HepG2 (cell line): Measurements from ENCODE around the gene KAT6B. TPM values are rescaled to one million over a fixed set of nuclear protein-coding genes. Genes with fewer than 3 reads are reported as not detected.

ENCODE experiments used
- ATAC-seq: fragments of 200-7000 bp; cut with Tn5 transposase; 3 replicates; pipeline ENCODE4 v1.9.1; 2020; ENCODE audit warnings: mild to moderate bottlenecking, moderate library complexity
- BruUV-seq: library from RNA; stranded (reverse); fragments of 400-500 nt; replicated peaks from 2 replicates; lab custom pipeline; 2021; lab: Mats Ljungman, UMichigan
- CTCF ChIA-PET: fragments of 300-600 bp; formaldehyde crosslinking; extraction: SDS; loops from one replicate; lab custom pipeline; 2021; ENCODE audit warnings: low total read pairs, inconsistent platforms, low intra/inter-chr PET ratio; lab: Yijun Ruan, JAX
- POLR2A ChIA-PET: fragments of 350-600 bp; sonication (Branson Sonifier 250); formaldehyde crosslinking; loops from one replicate; lab custom pipeline; 2020; ENCODE audit warnings: antibody characterized with exemption, inconsistent platforms; lab: Yijun Ruan, JAX
- DNase-seq: peaks from one replicate; pipeline ENCODE4 v3.0.0-alpha.2; 2015; ENCODE audit warnings: low spot score
- FAIRE-seq: peaks from 3 replicates; lab custom pipeline; 2011; peaks lifted over from hg19 to GRCh38; lab: Jason Lieb, UNC
- H2AFZ ChIP-seq: one replicate; pipeline ENCODE4 v1.6.1; 2011; ENCODE audit warnings: low read length, inconsistent platforms
- H3K27ac ChIP-seq: fragments of 300-600 bp; 3 replicates; pipeline ENCODE4 v1.8.0; 2011; ENCODE audit warnings: mixed run types, mild to moderate bottlenecking, mixed read lengths, low read length, inconsistent platforms; ENCODE audit not compliant: insufficient read depth; ENCODE audit errors: extremely low read length
- H3K27me3 ChIP-seq, 2 experiments: fragments of 200-600 bp in 1 of 2; 2 replicates in 1 of 2; 3 replicates in 1 of 2; pipeline versions ENCODE4 v1.6.0 to v1.8.0; 2011; ENCODE audit warnings: low read length in 2 of 2, mild to moderate bottlenecking in 2 of 2, moderate library complexity in 2 of 2, inconsistent platforms in 1 of 2; ENCODE audit not compliant: insufficient read depth in 2 of 2, control insufficient read depth in 1 of 2
- H3K36me3 ChIP-seq, 2 experiments: fragments of 200-600 bp in 1 of 2; replicated peaks in 1 of 2; 2 replicates in 1 of 2; 3 replicates in 1 of 2; pipeline versions ENCODE4 v1.5.1 to v1.8.0; 2011; ENCODE audit warnings: low read length in 2 of 2, inconsistent platforms in 1 of 2; ENCODE audit not compliant: insufficient read depth in 2 of 2, control insufficient read depth in 1 of 2
- H3K4me1 ChIP-seq: 2 replicates; pipeline ENCODE4 v1.5.1; 2012; ENCODE audit warnings: low read length, inconsistent platforms; ENCODE audit not compliant: insufficient read depth
- H3K4me2 ChIP-seq: 2 replicates; pipeline ENCODE4 v1.6.0; 2011; ENCODE audit warnings: low read depth, low read length, inconsistent platforms
- H3K4me3 ChIP-seq, 3 experiments: fragments of 200-600 bp in 1 of 3; sonication (generic), shearing (Covaris generic) in 1 of 3; replicated peaks in 1 of 3; 2 replicates each; pipeline ENCODE4 v1.5.1; 2011 to 2016; ENCODE audit warnings: low read length in 3 of 3, inconsistent platforms in 2 of 3, low read depth in 2 of 3, mild to moderate bottlenecking in 2 of 3, control low read depth in 1 of 3, mixed read lengths in 1 of 3; ENCODE audit not compliant: insufficient read depth in 1 of 3
- H3K79me2 ChIP-seq: one replicate; pipeline ENCODE4 v1.6.1; 2011; ENCODE audit warnings: low read length, inconsistent platforms; ENCODE audit not compliant: insufficient read depth
- H3K9ac ChIP-seq: 2 replicates; pipeline ENCODE4 v1.6.0; 2011; ENCODE audit warnings: mild to moderate bottlenecking, low read depth, low read length, inconsistent platforms; ENCODE audit not compliant: insufficient read depth
- H3K9me3 ChIP-seq: 2 replicates; pipeline ENCODE4 v1.5.1; 2012; ENCODE audit warnings: mild to moderate bottlenecking, low read length
- H4K20me1 ChIP-seq: 2 replicates; pipeline ENCODE4 v1.6.0; 2011; ENCODE audit warnings: inconsistent platforms, mild to moderate bottlenecking, low read length, moderate library complexity; ENCODE audit not compliant: insufficient read depth
- ADNP ChIP-seq: sonication (generic); formaldehyde crosslinking; IDR thresholded peaks from 2 replicates; pipeline ENCODE4 v1.4.0; 2020; ENCODE audit warnings: missing genetic modification reagents
- EZH2 ChIP-seq: conservative IDR thresholded peaks from 2 replicates; pipeline ENCODE4 v1.6.1; 2012; ENCODE audit warnings: mild to moderate bottlenecking, low read depth, low read length, moderate library complexity
- POLR2AphosphoS2 ChIP-seq: IDR thresholded peaks from 2 replicates; pipeline ENCODE4 v1.6.1; 2011; ENCODE audit warnings: low read depth, low read length, improper control_type of control experiment
- RBAK ChIP-seq: sonication (generic); formaldehyde crosslinking; IDR thresholded peaks from 2 replicates; pipeline ENCODE4 v1.5.1; 2020; ENCODE audit warnings: mild to moderate bottlenecking, missing genetic modification reagents
- SALL2 ChIP-seq: sonication (generic); formaldehyde crosslinking; IDR thresholded peaks from 2 replicates; pipeline ENCODE4 v1.8.1; 2023; ENCODE audit warnings: mild to moderate bottlenecking, missing genetic modification reagents, inconsistent platforms
- YEATS2 ChIP-seq: sonication (generic); formaldehyde crosslinking; IDR thresholded peaks from 2 replicates; pipeline ENCODE4 v1.4.0; 2020; ENCODE audit warnings: missing genetic modification reagents, borderline replicate concordance
- ZBTB42 ChIP-seq: sonication (generic); formaldehyde crosslinking; IDR thresholded peaks from 2 replicates; pipeline ENCODE4 v1.5.0; 2020; ENCODE audit warnings: mild to moderate bottlenecking, missing genetic modification reagents
- ZNF10 ChIP-seq: sonication (generic); formaldehyde crosslinking; IDR thresholded peaks from 2 replicates; pipeline ENCODE4 v1.4.0; 2020; ENCODE audit warnings: mild to moderate bottlenecking, low read depth, missing genetic modification reagents, borderline replicate concordance
- ZNF205 ChIP-seq: IDR thresholded peaks from 2 replicates; pipeline ENCODE4 v1.6.1; 2018; ENCODE audit warnings: missing biosample characterization, missing genetic modification reagents
- ZNF563 ChIP-seq: sonication (generic); formaldehyde crosslinking; IDR thresholded peaks from 2 replicates; pipeline ENCODE4 v1.8.0; 2022; ENCODE audit warnings: mild to moderate bottlenecking, moderate library complexity, missing genetic modification reagents
- ZNF788 ChIP-seq: sonication (generic); formaldehyde crosslinking; IDR thresholded peaks from 2 replicates; pipeline ENCODE4 v1.5.0; 2020; ENCODE audit warnings: mild to moderate bottlenecking, missing genetic modification reagents, borderline replicate concordance
- ZNF879 ChIP-seq: sonication (generic); formaldehyde crosslinking; IDR thresholded peaks from 2 replicates; pipeline ENCODE4 v1.8.1; 2023; ENCODE audit warnings: missing genetic modification reagents
- WGBS: methylation state at CpG from one replicate; pipeline ENCODE4 v1.1.6; 2017; ENCODE audit warnings: low lambda C conversion rate; 5-methylcytosine and 5-hydroxymethylcytosine counted together
- in situ Hi-C: cut with HindIII; loops from 2 replicates; pipeline ENCODE4 v1.10.0; 2017; ENCODE audit warnings: low pct_unique_long_range_greater_than_20kb; ENCODE audit not compliant: extremely low pct_ligation_motif_present
- intact Hi-C: fragments of 100-400 bp; cut with micrococcal nuclease; formaldehyde crosslinking; loops from one replicate; pipeline ENCODE4 v1.10.0; 2022; ENCODE audit not compliant: unreplicated experiment
- polyA plus RNA-seq, 8 experiments: library from polyadenylated mRNA; depleted of rRNA in 3 of 8; stranded (reverse) in 7 of 8; unstranded in 1 of 8; fragments of >200 nt; fragmentation: Illumina TruSeq in 4 of 8; extraction: Trizol in 4 of 8; gene quantifications; 2 replicates each; pipeline versions ENCODE4 v1.2.1 to v1.2.3, GENCODE V29; 2011 to 2016; ENCODE audit warnings: low read depth in 4 of 8, missing spikeins in 1 of 8, mixed read lengths in 1 of 8; ENCODE audit not compliant: insufficient read depth in 1 of 8
- total RNA-seq, 5 experiments: library from RNA; depleted of rRNA; stranded (reverse); fragments of >200 nt; fragmentation: Illumina TruSeq; extraction: Trizol; gene quantifications; 2 replicates each; pipeline ENCODE4 v1.2.3, GENCODE V29; 2016; ENCODE audit warnings: low read depth in 1 of 5
- TF ChIP-seq, protein P1 (sequence below): sonication (generic); formaldehyde crosslinking; IDR thresholded peaks from 2 replicates; pipeline ENCODE4 v1.5.0; 2020; ENCODE audit warnings: mild to moderate bottlenecking, missing genetic modification reagents
- TF ChIP-seq, protein P2 (sequence below): sonication (generic); formaldehyde crosslinking; IDR thresholded peaks from 2 replicates; pipeline ENCODE4 v1.5.1; 2020; ENCODE audit warnings: mild to moderate bottlenecking, missing genetic modification reagents, borderline replicate concordance

KAT6B gene
- total and polyA plus RNA-seq, 2 of the 13 experiments (the other 11 are each of a cell fraction or from before 2014, with no cell fraction given) = 3.0 to 9.5 TPM

DNA sequence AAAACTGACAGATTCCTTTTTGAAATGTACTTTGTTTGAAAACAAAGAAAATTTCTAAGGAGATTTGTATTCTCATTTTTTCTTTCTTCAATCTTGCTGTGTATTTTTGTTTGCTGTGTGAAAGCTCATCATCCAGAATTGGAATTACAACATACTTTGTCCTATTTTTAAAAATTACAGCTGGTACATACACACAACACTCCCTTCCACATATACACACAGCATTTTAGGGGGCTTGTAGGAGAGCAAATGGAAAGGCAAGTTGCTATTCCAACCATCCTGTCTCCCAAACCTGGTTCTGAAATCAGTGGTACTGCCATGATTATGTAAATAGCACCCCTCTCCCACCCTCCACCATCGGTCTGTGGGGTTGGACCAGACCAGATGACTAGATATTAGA, 184.0 kb downstream of the KAT6B start:
- Histone ChIP-seq H4K20me1 (no peaks in the 10 kb centered on the region), H3K36me3 (no peaks in the 10 kb centered on the region; a peak in 1 of 5 replicates), H3K4me3 (no peak overlapping the region), H3K4me2 (no peak overlapping the region), H3K9me3 (no peaks in the 10 kb centered on the region), H2AFZ (no peak overlapping the region), H3K27ac (no peak overlapping the region), H3K27me3 (no peaks in the 10 kb centered on the region), H3K4me1 (no peaks in the 10 kb centered on the region), H3K9ac (no peak overlapping the region), H3K79me2 (no peaks in the 10 kb centered on the region)
- ATAC-seq (no peak), DNase-seq (no peak), FAIRE-seq (no peak)
- in situ Hi-C loops = no loop called here
- 91% methylated on average over 1 of the region's 1 CpG for WGBS
- CTCF ChIA-PET = no interaction called here
- intact Hi-C loops = no loop called here
- BruUV-seq = no TSS peak
- POLR2A ChIA-PET = no interaction called here
- TF ChIP-seq, protein P1, sequence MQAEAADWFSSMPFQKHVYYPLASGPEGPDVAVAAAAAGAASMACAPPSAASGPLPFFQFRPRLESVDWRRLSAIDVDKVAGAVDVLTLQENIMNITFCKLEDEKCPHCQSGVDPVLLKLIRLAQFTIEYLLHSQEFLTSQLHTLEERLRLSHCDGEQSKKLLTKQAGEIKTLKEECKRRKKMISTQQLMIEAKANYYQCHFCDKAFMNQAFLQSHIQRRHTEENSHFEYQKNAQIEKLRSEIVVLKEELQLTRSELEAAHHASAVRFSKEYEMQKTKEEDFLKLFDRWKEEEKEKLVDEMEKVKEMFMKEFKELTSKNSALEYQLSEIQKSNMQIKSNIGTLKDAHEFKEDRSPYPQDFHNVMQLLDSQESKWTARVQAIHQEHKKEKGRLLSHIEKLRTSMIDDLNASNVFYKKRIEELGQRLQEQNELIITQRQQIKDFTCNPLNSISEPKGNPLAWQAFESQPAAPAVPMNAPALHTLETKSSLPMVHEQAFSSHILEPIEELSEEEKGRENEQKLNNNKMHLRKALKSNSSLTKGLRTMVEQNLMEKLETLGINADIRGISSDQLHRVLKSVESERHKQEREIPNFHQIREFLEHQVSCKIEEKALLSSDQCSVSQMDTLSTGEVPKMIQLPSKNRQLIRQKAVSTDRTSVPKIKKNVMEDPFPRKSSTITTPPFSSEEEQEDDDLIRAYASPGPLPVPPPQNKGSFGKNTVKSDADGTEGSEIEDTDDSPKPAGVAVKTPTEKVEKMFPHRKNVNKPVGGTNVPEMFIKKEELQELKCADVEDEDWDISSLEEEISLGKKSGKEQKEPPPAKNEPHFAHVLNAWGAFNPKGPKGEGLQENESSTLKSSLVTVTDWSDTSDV = no peak
- TF ChIP-seq ZNF205 (CRISPR knock-in tag) (no peak), ZNF879 (CRISPR knock-in tag) (no peak), RBAK (CRISPR knock-in tag) (no peak), ZNF10 (CRISPR knock-in tag) (no peak), ZNF563 (CRISPR knock-in tag) (no peak), YEATS2 (CRISPR knock-in tag) (no peak), ADNP (no peak), ZBTB42 (CRISPR knock-in tag) (no peak), ZNF788 (no peak), EZH2 (no peak), SALL2 (CRISPR knock-in tag) (no peak), POLR2AphosphoS2 (no peak)
- TF ChIP-seq, protein P2, sequence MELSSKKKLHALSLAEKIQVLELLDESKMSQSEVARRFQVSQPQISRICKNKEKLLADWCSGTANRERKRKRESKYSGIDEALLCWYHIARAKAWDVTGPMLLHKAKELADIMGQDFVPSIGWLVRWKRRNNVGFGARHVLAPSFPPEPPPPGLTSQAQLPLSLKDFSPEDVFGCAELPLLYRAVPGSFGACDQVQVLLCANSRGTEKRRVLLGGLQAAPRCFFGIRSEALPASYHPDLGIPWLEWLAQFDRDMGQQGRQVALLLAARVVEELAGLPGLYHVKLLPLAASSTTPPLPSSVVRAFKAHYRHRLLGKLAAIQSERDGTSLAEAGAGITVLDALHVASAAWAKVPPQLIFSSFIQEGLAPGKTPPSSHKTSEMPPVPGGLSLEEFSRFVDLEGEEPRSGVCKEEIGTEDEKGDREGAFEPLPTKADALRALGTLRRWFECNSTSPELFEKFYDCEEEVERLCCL (CRISPR knock-in tag) = no peak
